Activated CD8-positive, alpha-beta memory T cell treated with anti-CD3 and anti-CD28 coated beads for 24 hours (primary cell): Measurements from ENCODE around the gene OR51E2.
"Not testable (repeated sequence)": the region's sequence is repeated elsewhere in the genome, so short reads cannot be mapped to it uniquely, and the experiment has no call there.

Source experiments
- DNase-seq: peaks from one replicate; pipeline ENCODE4 v3.0.0-alpha.2; 2020

OR51E2 gene, protein sequence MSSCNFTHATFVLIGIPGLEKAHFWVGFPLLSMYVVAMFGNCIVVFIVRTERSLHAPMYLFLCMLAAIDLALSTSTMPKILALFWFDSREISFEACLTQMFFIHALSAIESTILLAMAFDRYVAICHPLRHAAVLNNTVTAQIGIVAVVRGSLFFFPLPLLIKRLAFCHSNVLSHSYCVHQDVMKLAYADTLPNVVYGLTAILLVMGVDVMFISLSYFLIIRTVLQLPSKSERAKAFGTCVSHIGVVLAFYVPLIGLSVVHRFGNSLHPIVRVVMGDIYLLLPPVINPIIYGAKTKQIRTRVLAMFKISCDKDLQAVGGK

DNA sequence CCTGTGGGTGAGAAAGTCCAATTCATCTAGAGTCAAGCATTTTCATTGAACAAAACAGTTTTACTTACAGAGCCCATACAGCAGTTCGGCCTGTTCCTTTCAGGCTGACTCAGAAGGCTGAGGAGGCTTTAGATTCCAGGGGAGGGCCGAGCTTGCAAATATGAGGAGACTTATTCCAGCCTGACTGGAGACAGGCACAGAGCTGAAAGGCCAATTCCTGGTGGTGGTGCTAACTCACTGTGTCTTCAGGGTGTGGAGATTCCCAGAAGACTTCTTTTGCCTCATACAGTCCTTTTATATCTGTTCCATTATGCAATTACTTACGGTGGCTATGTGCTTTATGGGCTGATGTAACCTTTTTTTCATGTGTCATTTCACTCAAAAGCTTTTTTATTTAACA is at the start of gene OR51E2:
OR51E2 (minus strand) TSS at position 269 of the 400 bp plus-strand sequence. CDS start 15,142 bp downstream, outside the sequence.
- DNase-seq, result no peak

DNA sequence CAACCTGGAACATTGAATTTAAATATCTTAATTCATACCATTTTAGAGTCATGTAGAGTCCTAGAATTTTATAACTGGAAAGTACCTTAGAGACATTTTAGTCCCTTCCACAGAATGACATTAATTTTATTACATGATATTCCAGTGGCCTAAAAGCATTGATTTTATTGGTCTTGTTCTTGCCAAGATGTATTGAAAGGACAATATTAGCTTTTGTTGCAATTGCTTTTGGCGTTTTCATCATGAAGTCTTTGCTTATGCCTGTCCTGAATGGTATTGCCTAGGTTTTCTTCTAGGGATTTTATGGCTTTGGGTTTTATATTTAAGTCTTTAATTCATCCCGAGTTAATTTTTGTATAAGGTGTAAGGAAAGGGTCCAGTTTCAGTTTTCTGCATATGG is 43.1 kb upstream of the OR51E2 start:
- no peak for DNase-seq

DNA sequence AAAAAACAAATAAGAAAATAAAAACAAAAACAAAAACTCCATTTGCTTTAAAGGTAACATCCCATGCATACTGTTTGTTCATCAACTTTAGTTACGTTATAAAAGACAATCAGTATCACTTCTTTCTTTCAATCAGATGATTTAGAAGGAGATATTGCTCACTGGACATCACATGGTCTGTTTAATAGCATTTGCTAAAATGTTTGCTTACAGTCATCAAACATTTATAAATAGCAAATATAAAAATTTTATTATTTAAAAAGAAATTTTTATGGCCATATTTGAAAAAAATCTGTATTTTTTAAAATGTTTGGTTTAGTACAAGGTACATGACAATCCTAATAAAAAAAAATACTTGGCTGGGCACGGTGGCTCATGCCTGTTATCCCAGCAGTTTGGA is 29.5 kb upstream of the OR51E2 start:
- no peak for DNase-seq

DNA sequence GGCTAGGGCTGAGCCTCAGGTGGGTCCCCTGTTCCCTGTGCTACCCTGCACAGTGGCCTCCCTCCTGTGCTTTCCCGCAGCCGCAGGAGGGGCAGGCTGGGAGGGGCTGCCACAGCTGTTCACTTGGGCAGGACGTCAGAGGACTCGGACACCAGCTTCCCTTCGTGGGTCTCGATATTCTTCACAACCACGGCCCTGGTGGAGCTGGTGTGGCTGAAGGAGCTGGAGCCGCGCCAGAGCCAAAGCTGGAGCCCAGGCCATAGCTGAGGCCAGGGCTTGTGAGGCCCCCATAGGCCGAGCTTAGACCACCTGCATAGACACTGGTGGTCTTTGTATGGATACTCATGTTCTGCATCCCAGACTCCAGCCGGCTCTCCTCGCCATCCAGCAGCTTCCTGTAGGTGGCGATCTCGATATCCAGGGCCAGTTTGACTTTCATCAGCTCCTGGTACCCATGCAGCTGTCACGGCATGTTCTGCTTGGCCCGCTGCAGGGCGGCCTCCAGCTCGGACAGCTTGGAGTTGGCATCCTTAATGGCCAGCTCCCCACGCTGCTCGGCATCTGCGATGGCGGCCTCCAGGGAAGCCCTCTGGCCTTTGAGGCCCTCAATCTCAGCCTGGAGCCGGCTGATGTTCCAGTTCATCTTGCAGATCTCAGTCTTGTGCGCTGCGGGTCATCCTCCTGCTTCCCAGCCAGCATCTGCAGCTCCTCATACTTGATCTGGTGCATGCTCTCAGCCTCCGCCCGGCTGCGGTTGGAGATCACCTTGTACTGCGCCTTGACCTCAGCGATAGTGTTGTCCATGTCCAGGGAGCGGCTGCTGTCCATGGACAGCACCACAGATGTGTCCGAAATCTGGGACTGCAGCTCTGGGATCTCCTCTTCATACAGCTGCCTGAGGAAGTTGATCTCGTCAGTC is 25.2 kb upstream of the OR51E2 start:
- DNase-seq, result not testable (repeated sequence)

DNA sequence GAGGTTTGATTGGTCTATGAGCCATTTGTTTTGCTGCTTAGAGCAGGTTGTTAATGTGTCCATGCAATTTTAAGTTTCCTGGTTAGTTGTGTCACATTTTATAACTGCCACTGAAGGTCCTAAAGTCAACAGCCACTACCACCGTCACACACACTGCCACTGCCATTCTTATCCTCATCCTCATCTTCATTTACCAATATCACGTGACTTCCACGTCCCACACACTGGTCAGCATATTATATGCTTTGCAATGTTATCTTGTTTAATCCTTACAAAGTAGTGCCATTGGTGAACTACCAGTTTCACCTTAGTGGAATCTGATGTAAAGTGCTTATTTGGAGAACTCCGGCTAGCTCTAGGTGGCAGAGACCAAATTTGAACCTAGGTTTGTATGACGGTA is 16.6 kb upstream of the OR51E2 start:
- no peak for DNase-seq

- DNase-seq, result no peak
These were observed 15.6 kb upstream of the OR51E2 start for GRCh38 chr11:4713241-4713640.

- no peak for DNase-seq
These were observed 7.2 kb upstream of the OR51E2 start for GRCh38 chr11:4704790-4705334.

DNA sequence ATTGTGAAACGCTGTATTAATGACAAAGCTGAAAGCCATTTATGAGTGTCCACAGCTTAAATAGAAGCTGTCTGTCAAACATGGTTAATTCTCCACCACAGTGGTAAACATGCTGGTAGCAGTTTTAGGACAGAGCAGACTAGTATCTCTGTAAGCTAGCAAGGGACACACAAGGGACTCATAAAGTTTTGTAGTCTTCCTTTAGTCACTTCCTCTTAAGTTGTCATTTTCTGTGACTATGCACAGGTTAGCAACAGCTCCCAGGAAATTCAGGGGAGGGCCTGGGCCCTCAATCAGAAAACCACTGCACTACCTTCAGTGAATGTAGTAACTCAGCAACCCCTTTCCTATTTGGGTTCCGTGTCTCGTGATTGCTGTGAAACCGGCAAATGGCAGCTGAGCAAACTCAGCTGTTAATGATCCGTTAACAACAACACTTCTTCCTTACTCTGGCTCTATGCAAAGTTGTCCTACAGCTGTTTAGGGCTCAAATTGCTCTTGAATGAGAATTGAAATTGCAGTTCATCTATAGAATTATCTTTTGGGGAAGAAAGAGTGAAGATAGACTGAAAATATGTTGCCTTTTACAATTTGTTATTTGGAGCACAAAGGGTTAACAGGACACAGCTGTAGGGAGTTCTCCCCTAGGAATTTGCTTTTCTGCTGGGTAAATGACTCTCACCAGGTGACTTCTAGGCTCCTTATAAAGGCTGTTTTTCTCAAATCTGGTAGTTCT is 6.6 kb upstream of the OR51E2 start, which contains the start of gene MMP26:
MMP26 (plus strand) TSS at position 731 of the 736 bp plus-strand sequence.
- DNase-seq, result no peak

GRCh38 chr11:4700436-4700820 is 2.8 kb upstream of the OR51E2 start:
- DNase-seq, result no peak

GRCh38 chr11:4699697-4700435 is 2.2 kb upstream of the OR51E2 start:
- DNase-seq, result no peak

- DNase-seq, result no peak
These were observed 2.2 kb downstream of the OR51E2 start for GRCh38 chr11:4695442-4695841.

GRCh38 chr11:4684631-4685285 is 12.9 kb downstream of the OR51E2 start:
- DNase-seq, result no peak

DNA sequence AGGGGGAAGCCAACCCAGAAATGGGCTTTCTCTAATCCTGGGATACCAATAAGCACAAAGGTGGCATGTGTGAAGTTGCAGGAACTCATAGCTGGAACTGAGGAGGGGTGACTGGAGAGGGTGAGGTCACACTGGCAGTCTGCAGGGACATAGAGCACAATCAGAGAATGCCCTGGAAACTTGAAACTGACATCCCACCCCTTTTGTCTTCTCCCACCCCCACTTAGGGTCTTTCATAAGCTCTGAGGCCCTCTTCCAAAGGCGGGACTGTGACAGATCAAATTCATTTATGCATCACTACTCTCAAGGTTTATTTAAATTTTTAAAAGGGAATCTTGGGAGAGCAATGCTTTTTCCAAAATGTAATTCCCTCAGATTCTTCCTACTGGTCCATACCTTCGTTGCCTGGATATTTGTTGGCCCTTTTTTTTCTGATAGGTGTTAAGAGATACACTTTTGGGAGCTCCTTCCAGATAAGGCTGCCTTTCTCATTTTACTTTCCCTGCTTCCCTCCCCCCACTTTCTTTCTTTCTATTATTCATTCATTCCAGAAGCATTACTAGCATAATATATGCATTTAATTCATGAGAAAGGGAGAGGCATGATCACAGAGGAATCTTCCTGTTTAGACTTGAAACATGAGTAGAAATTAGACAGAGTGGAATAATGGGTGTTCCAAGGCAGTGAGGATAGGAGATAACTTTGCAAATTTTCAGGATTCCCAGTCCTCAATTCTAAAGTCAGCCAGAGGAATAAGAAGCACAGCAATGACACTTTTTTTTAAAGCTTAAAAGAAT is 14.8 kb downstream of the OR51E2 start:
- no peak for DNase-seq

DNA sequence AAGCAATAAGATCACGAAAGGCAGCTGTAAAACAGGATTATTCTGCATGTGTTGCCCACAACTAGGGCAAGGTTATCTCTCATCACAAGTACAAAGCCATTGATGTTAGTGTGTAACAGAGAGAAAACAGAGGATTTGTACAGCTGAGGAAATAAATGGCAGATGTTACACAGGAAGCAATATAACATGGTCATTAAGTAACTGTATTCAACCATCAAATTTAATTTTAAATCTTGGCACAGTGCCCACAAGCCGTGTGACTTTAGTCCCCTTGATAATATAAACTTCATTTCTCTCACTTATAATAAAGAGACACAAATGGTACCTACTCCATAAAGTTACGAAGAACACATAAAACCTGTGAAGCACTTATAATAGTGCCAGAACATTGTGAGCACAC is 17.3 kb downstream of the OR51E2 start:
- no peak for DNase-seq

GRCh38 chr11:4677948-4678347 is 19.7 kb downstream of the OR51E2 start:
- DNase-seq, result no peak

DNA sequence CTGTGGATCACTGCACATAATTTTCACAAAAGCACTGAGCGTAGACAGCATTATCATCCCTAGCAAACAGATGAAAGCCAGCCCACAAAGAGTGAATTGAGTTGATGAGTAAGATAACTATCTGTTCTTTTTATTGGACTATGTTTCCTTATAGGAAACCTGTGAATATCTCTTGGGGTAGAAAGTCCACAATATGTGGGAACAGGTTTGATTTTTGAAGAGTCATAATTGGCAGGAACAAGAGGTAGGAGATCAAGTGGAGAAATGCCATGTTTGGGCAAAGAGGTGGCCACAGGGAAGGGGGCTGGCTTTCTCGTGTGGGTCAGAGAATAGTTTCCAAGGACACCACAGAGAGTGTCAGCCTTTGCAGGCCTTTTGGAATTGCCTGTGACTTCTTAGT is 23.9 kb downstream of the OR51E2 start:
- no peak for DNase-seq

GRCh38 chr11:4672470-4672869 is 25.2 kb downstream of the OR51E2 start:
- no peak for DNase-seq

GRCh38 chr11:4671741-4672140 is 25.9 kb downstream of the OR51E2 start:
- DNase-seq, result no peak

DNA sequence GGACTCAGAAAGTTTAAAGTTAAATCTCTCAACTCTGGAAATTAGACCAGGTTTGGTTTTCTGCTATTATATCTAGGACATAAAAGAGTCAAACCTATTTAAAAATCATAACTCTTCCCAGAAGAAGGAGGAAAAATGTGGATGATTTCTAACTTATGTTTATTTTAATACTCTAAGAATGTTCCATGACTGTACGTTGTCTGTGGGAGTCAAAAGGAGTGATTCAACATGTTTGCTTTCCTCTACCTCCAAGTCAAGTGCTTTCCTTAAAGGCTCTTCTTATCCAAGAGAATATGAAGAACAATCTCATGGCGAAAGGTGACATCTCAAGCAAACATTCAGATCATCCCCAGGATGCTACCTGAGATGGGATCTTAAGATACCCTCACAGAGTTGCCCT is 32.2 kb downstream of the OR51E2 start:
- DNase-seq, result no peak

- DNase-seq, result no peak
These were observed 32.9 kb downstream of the OR51E2 start for GRCh38 chr11:4664786-4665185.

DNA sequence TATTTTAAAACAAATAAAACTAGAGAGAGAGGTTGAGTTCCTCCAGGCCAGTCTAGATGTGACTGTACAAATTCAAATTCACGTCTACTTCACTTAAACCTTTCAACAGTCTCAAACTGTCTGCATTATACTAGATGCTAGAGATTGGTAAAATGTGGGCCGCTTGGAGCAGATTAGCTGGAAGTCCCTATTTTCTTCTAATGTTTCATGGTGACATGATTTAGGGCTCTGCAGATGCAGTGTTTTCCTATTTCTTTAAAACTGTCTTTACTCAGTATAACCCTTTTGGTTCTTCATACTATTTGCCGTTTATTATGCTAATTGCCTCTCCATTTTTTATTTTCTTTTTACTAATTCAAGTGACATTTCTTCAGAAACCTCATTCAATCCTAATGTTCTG is 33.5 kb downstream of the OR51E2 start:
- no peak for DNase-seq
